ENCODE results near the gene LRIT2.

The LRIT2 gene

GRCh38 chr10:84204610-84205009, 20.7 kb downstream of the LRIT2 start:
- no peak for TF ChIP-seq CTCF (IDR thresholded peaks at IDR 0.05; ENCODE audit: low read depth, low read length, missing control alignments)
- H3K4me3 ChIP-seq (ENCODE audit: low read depth, low read length), result no peak overlapping the region
- in situ Hi-C loops (cut with HindIII; ENCODE audit: low sequenced_read_pairs), result no loop called here
- no peak for DNase-seq (ENCODE audit: low read depth)

DNA sequence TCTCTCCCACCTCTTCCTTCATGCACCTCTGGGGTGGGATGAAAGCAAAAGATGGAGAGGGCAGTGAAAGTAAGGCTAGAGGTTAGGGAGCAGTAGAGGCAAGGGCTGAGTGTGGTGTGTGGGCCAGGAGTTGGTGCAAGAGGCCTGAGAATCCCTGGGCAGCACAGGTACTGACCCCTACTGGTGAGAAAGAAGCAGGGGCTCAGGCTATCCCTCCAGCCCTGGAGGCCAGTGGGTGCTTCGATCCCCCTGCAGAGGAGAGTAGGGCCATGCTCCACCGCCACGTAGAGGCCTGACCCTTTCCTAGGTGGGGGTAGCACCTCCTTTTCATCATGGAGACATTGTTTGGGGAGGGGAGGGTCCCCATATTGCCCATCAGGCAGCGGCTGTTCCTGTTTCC, 21.2 kb downstream of the LRIT2 start:
- no peak for DNase-seq (ENCODE audit: low read depth)
- no peak overlapping the region for H3K4me3 ChIP-seq (ENCODE audit: low read depth, low read length)
- peak; percentile 30 for TF ChIP-seq CTCF (IDR thresholded peaks at IDR 0.05; ENCODE audit: low read depth, low read length, missing control alignments)
- in situ Hi-C loops (cut with HindIII; ENCODE audit: low sequenced_read_pairs), result no loop called here

DNA sequence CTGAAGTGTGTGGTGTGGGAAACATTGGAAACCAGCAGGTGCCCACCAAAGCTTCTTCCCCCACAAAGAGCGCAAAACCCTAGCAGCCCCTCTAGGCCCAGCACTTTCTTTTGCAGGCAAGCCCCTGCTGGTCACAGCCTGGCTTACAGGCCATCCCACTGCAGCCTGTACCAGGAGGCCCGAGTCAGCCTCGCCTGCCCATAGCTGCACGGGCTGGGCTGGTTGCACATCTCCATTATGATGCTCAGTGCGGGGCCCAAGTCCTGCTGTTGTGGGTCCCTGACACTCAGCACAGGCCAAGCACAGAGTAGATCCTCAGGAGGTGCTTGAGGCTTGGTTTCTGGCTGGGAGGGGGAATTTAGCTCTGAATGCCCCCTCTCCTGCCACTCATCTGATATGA, 23.0 kb downstream of the LRIT2 start:
- TF ChIP-seq CTCF (IDR thresholded peaks at IDR 0.05; ENCODE audit: low read depth, low read length, missing control alignments), result no peak
- no peak overlapping the region for H3K4me3 ChIP-seq (ENCODE audit: low read depth, low read length)
- in situ Hi-C loops (cut with HindIII; ENCODE audit: low sequenced_read_pairs), result no loop called here
- no peak for DNase-seq (ENCODE audit: low read depth)

- no peak for DNase-seq (ENCODE audit: low read depth)
- no peak overlapping the region for H3K4me3 ChIP-seq (ENCODE audit: low read depth, low read length)
- in situ Hi-C loops (cut with HindIII; ENCODE audit: low sequenced_read_pairs), result no loop called here
- no peak for TF ChIP-seq CTCF (IDR thresholded peaks at IDR 0.05; ENCODE audit: low read depth, low read length, missing control alignments)
Measured at GRCh38 chr10:84201682-84202081, 23.7 kb downstream of the LRIT2 start.

DNA sequence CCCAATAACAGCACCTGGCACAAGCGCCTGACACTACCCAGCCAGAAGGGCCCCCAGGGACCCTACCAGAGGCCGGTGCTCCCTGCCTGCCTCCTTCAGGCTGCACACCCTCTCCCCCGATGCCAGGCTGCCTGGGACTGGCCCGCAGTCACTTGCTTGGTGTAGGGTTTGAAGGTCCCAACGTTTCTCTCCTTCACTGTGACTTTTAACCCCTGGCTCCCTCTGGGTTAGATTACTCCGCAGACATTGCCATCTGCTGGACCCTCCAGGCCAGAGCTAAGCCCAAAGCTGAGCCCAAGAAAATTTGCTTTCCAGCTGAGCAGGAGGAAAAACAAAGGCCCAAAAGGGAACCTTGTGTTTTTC, 24.1 kb downstream of the LRIT2 start:
- no peak for DNase-seq (ENCODE audit: low read depth)
- in situ Hi-C loops (cut with HindIII; ENCODE audit: low sequenced_read_pairs), result no loop called here
- TF ChIP-seq CTCF (IDR thresholded peaks at IDR 0.05; ENCODE audit: low read depth, low read length, missing control alignments), result no peak
- H3K4me3 ChIP-seq (ENCODE audit: low read depth, low read length), result no peak overlapping the region

- in situ Hi-C loops (cut with HindIII; ENCODE audit: low sequenced_read_pairs), result no loop called here
- no peak for TF ChIP-seq CTCF (IDR thresholded peaks at IDR 0.05; ENCODE audit: low read depth, low read length, missing control alignments)
- H3K4me3 ChIP-seq (ENCODE audit: low read depth, low read length), result no peak overlapping the region
- DNase-seq (ENCODE audit: low read depth), result no peak
Measured at GRCh38 chr10:84200537-84201243, 24.7 kb downstream of the LRIT2 start.

All from astrocyte of the cerebellum (primary cell).